Common myeloid progenitor, CD34-positive (primary cell): ENCODE measurements around the gene DMWD.
A peak's percentile ranks its signal among the peaks of the same experiment; 100 is the strongest.

Source experiments
- CTCF ChIA-PET: fragments of 350-600 bp; sonication (Branson Sonifier 250); formaldehyde crosslinking; loops from one replicate; lab custom pipeline; 2021; ENCODE audit warnings: antibody characterized with exemption; lab: Charles Lee
- POLR2A ChIA-PET: fragments of 350-600 bp; sonication (Branson Sonifier 250); formaldehyde crosslinking; loops from one replicate; lab custom pipeline; 2021; ENCODE audit warnings: antibody characterized with exemption; lab: Charles Lee
- DNase-seq, 3 donors: peaks; one replicate each; pipeline versions ENCODE4 v3.0.0 to v3.0.0-alpha.2; 2013
- H3K27ac ChIP-seq, 2 experiments: 1 replicate in 1 of 2; 2 replicates in 1 of 2; pipeline ENCODE4 v1.7.0; 2013; ENCODE audit warnings: inconsistent platforms in 2 of 2, low read length in 2 of 2, mild to moderate bottlenecking in 2 of 2, low read depth in 1 of 2, moderate library complexity in 1 of 2; ENCODE audit not compliant: severe bottlenecking in 2 of 2, insufficient read depth in 1 of 2, poor library complexity in 1 of 2
- H3K27me3 ChIP-seq, 5 experiments: replicated peaks in 2 of 5; 1 replicate in 3 of 5; 2 replicates in 2 of 5; pipeline versions ENCODE4 v1.6.1 to v1.7.0; 2013; ENCODE audit warnings: low read length in 4 of 5, mild to moderate bottlenecking in 2 of 5, moderate library complexity in 2 of 5, inconsistent platforms in 1 of 5; ENCODE audit not compliant: insufficient read depth in 5 of 5, control insufficient read depth in 4 of 5
- H3K36me3 ChIP-seq, 4 experiments: 1 replicate in 2 of 4; 2 replicates in 2 of 4; pipeline versions ENCODE4 v1.6.1 to v1.7.0; 2013; ENCODE audit warnings: low read length in 3 of 4, control low read depth in 1 of 4, mild to moderate bottlenecking in 1 of 4; ENCODE audit not compliant: control insufficient read depth in 4 of 4, insufficient read depth in 4 of 4
- H3K4me1 ChIP-seq, 4 experiments: 1 replicate in 3 of 4; 2 replicates in 1 of 4; pipeline versions ENCODE4 v1.6.1 to v1.7.1; 2013; ENCODE audit warnings: low read length in 3 of 4, mild to moderate bottlenecking in 3 of 4, control low read depth in 1 of 4, inconsistent platforms in 1 of 4, moderate library complexity in 1 of 4; ENCODE audit not compliant: control insufficient read depth in 4 of 4, insufficient read depth in 4 of 4; ENCODE audit errors: control extremely low read depth in 1 of 4
- H3K4me3 ChIP-seq, 7 experiments: 1 replicate in 4 of 7; 2 replicates in 3 of 7; pipeline versions ENCODE4 v1.5.1 to v1.7.0; 2013; ENCODE audit warnings: mild to moderate bottlenecking in 7 of 7, low read length in 6 of 7, moderate library complexity in 6 of 7, inconsistent platforms in 2 of 7, low read depth in 2 of 7, control low read depth in 1 of 7; ENCODE audit not compliant: insufficient read depth in 4 of 7, control insufficient read depth in 1 of 7; ENCODE audit errors: extremely low read depth in 1 of 7
- H3K9me3 ChIP-seq, 5 experiments: 1 replicate in 4 of 5; 2 replicates in 1 of 5; pipeline versions ENCODE4 v1.6.1 to v1.7.1; 2013; ENCODE audit warnings: low read length in 4 of 5, mild to moderate bottlenecking in 2 of 5, inconsistent platforms in 1 of 5, low read depth in 1 of 5, moderate library complexity in 1 of 5; ENCODE audit not compliant: control insufficient read depth in 4 of 5, insufficient read depth in 2 of 5; ENCODE audit errors: control extremely low read depth in 1 of 5
- whole genome bisulfite sequencing: methylation state at CpG from one replicate; pipeline ENCODE4 v1.1.5; 2013; ENCODE audit not compliant: insufficient coverage; 5-methylcytosine and 5-hydroxymethylcytosine counted together

DMWD gene

DNA sequence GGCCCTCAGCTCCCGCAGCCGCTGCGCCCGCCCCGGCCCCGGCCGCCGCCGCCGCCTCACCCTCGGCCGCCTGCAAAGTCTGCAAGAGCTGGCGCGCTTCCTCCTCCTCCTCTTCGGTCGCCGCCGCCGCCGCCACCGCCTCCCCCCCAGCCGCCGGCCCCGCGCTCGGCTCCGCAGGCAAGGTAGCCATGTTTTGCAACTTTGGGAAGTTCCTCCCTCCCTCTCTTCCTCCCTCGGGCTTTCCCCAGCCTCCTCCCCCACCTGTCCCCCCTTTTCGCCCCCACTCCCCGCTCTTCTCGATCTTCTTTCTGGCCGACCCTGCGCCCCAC is 24.0 kb downstream of the DMWD start:
- Histone ChIP-seq H3K36me3 (no peaks in the 10 kb centered on the region), H3K9me3 (no peaks in the 10 kb centered on the region), H3K27ac (peak overlapping the region in 1 of 2 experiments; percentile 68), H3K27me3 (peaks cover 0 to 72% (median 25%) of the 10 kb centered on the region in 5 experiments), H3K4me1 (peaks cover 0 to 39% (median 33%) of the 10 kb centered on the region in 4 experiments), H3K4me3 (peak overlapping the region; percentile 28 to 85 (median 58))
- peak in 1 of 3 donors; percentile 34 for DNase-seq
- WGBS, result under 1% methylated on average over 27 of the region's 33 CpGs
- ChIA-PET POLR2A (interaction anchor here (1.2 to 2.4 kb wide), 3 partner anchors 13 to 51 kb away, joined by 3 to 13 read pairs (median 4); no protein-coding TSS in a partner anchor), CTCF (interaction anchor here (0.8 to 10.6 kb wide), 10 partner anchors 8 to 117 kb away, joined by 3 to 138 read pairs (median 4); partner anchors contain the start of genes DMWD, IRF2BP1 and RSPH6A)

DNA sequence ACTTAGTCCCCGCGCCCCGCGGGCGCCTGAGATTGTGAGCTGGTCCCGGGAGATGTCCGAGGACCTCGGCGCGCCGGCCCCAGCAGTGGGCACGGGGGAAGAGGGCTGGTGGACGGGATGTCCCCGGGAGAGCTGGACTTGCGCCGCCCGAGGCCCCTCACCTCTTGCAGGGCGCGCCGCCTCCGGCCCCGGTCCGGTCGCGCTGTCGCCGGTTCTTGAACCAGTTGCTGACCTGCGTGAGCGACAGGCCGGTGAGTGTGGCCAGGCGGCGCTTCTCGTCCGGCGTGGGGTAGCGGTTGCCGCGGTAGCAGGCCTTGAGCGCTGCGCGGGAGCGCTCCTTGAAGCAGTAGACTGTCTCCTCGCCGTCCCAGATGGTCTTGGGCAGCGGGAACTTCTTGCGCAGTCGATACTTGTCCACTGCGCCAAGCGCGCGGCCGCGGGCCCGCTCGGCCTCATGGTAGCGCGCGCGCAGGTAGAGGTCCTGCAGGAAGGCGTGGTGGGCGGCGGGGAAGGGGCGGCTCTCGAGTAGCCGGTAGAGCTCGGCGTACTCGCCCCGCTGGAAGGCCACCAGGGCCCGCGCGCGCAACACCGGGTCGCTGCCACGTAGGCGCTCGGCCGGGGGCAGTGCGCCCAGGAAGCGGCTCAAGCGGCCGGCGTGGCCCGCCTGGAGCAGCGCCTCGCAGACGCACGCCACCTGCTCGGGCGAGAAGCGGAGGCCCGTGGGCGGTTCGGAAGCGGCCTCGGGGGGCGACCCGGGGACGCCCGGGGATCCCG is 24.6 kb downstream of the DMWD start:
- 3% methylated on average over 57 of the region's 102 CpGs for WGBS
- H3K4me1 ChIP-seq, result peaks cover 0 to 39% (median 33%) of the 10 kb centered on the region in 4 experiments
- CTCF ChIA-PET, result interaction anchor here (0.6 to 10.6 kb wide), 5 partner anchors 26 to 57 kb away, joined by 3 to 138 read pairs (median 3); partner anchors contain the start of gene DMWD
- peak overlapping the region; percentile 15 to 85 (median 58) for H3K4me3 ChIP-seq
- DNase-seq, result peak in 2 of 3 donors; percentile 24 to 36
- no peaks in the 10 kb centered on the region for H3K9me3 ChIP-seq
- H3K36me3 ChIP-seq, result no peaks in the 10 kb centered on the region
- POLR2A ChIA-PET, result interaction anchor here (1.2 to 1.8 kb wide), 2 partner anchors 13 to 51 kb away, joined by 3 to 4 read pairs; no protein-coding TSS in a partner anchor
- peak overlapping the region in 1 of 2 experiments; percentile 54 for H3K27ac ChIP-seq
- peaks cover 0 to 76% (median 22%) of the 10 kb centered on the region in 5 experiments for H3K27me3 ChIP-seq

DNA sequence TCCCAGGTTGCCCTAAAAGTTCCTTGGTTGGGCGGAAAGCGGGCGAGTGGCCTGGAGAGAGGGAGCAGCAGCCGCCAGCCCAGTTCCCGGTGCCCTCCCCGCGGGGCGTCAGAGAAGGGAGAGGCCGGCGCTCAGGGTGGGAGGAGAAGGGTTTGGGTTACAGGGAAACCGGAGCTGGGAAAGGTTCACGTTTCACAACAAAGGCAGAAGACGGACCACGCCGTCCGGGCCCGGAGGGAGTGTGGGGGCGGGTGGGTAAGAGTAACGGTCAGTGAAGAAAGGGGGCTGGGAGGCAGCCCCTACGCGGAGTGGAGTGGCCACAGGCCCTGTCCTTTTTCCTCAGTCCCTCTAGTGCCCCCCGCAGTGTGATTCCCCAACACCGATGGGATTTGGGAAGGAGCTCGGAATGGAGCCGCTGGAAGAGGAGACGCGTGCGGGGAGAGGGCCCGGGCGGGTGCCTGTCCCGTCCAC is 25.2 kb downstream of the DMWD start:
- DNase-seq, result no peak
- Histone ChIP-seq H3K9me3 (no peaks in the 10 kb centered on the region), H3K36me3 (no peaks in the 10 kb centered on the region), H3K4me3 (peak overlapping the region in 3 of 7 experiments; percentile 74 to 85 (median 79)), H3K4me1 (peaks cover 0 to 39% (median 33%) of the 10 kb centered on the region in 4 experiments), H3K27me3 (peaks cover 0 to 75% (median 21%) of the 10 kb centered on the region in 5 experiments), H3K27ac (peak overlapping the region in 1 of 2 experiments; percentile 54)
- POLR2A ChIA-PET, result interaction anchor here (1.8 kb wide), 1 partner anchor 50 kb away, joined by 4 read pairs; no protein-coding TSS in a partner anchor
- 61% methylated on average over 22 of the region's 31 CpGs for WGBS
- CTCF ChIA-PET, result interaction anchor here (0.6 to 10.6 kb wide), 3 partner anchors 26 to 58 kb away, joined by 3 to 138 read pairs (median 3); partner anchors contain the start of gene DMWD

DNA sequence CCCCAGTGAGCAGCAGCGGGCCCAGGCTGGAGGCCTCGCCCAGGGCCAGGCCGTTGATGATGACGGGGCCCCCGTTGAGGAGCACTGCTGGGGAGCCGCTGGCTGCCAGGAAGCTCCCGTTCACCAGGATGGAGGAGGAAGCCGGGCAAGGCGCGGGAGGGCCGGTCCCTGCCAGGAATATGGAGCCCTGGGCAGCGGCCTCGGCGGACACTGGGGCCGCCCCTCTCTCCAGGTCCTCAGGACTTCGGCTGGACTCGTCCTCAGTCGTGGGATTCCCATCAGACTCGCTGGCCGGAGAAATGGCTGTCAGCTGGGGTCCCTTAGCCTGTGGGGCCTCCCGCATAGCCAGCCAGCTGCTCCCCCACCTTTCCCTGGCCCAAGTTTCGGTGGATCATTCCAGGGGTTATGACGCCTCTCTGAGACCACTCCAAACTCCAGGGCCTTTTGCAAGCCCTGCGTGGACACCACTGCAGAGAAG is 25.7 kb downstream of the DMWD start:
- no peak overlapping the region for H3K4me3 ChIP-seq
- peaks cover 0 to 39% (median 31%) of the 10 kb centered on the region in 4 experiments for H3K4me1 ChIP-seq
- H3K36me3 ChIP-seq, result no peaks in the 10 kb centered on the region
- 96% methylated on average over 21 of the region's 24 CpGs for WGBS
- H3K27ac ChIP-seq, result peak overlapping the region in 1 of 2 experiments; percentile 34
- peaks cover 0 to 70% (median 16%) of the 10 kb centered on the region in 5 experiments for H3K27me3 ChIP-seq
- ChIA-PET CTCF (interaction anchor here (0.6 to 10.6 kb wide), 2 partner anchors 27 to 58 kb away, joined by 3 to 138 read pairs; partner anchors contain the start of gene DMWD), POLR2A (no interaction called here)
- no peak for DNase-seq
- H3K9me3 ChIP-seq, result no peaks in the 10 kb centered on the region

DNA sequence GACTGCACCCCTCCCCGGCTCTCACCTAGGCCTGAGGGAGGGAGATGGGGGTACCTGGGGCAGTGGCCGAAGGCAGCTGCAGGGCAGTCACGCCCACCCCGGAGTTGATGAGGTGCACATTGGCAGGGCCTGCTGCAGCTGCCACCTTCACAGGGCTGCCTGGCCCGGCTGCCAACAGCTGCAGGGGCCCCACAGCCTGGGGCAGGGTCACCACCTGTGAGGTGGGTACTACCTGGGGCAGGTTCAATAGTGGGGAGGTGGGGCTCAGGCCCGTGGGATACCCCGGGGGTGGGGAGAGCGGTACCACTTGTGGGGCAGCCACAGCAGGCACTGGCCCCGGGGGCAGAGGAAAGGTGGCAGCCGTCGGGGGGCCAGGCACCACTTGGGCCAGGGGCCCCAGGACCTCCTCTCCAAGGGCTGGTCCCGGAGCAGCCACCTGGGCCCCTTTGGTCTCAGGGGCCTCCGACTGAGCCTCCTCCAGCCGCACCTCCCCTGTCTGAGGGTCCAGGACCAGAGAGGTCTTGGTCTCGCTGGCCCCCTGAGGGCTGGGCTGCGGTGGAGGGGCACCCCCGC is 26.3 kb downstream of the DMWD start:
- Histone ChIP-seq H3K4me3 (no peak overlapping the region), H3K27me3 (peaks cover 0 to 64% (median 16%) of the 10 kb centered on the region in 5 experiments), H3K4me1 (peaks cover 0 to 39% (median 31%) of the 10 kb centered on the region in 4 experiments), H3K27ac (no peak overlapping the region), H3K36me3 (no peaks in the 10 kb centered on the region), H3K9me3 (no peaks in the 10 kb centered on the region)
- DNase-seq, result no peak
- POLR2A ChIA-PET, result no interaction called here
- CTCF ChIA-PET, result interaction anchor here (10.6 kb wide), 1 partner anchor 27 kb away, joined by 138 read pairs; the partner anchor contains the start of gene DMWD
- WGBS, result 96% methylated on average over 16 of the region's 17 CpGs

DNA sequence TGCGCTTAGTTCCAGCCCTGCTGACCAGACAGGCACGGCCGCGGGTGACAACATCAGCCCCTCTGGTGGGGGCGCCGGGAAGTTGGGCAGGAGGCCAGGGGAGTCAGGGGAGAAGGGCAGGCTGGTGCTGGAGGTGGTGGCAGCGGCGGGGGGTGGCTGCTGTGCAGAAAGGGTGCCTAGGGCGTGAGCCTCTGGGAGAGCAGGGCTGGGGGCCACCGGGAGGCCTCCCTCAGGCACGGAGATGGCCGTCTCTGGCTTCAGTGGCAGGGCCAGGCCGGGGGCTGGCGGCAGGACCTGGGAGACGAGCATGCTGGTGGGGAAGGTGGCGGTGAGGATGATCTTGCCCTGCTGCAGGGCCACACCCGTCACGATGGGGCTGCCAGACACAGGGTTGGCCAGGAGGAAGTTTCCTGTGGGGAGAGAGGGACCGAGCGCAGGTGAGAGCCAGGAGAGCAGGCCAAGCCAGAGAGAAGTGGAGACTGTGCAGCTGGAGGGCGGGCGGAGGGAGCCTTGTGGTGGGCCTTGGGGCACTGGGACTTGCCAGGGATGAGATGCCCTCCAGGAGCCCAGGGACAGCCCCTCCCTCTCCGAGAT is 26.8 kb downstream of the DMWD start:
- Histone ChIP-seq H3K36me3 (no peaks in the 10 kb centered on the region), H3K9me3 (no peaks in the 10 kb centered on the region), H3K27ac (no peak overlapping the region), H3K4me3 (no peak overlapping the region), H3K4me1 (peaks cover 0 to 35% (median 27%) of the 10 kb centered on the region in 4 experiments), H3K27me3 (peaks cover 0 to 59% (median 13%) of the 10 kb centered on the region in 5 experiments)
- WGBS, result 95% methylated on average over 19 of the region's 23 CpGs
- no peak for DNase-seq
- POLR2A ChIA-PET, result no interaction called here
- CTCF ChIA-PET, result no interaction called here
